GOT3 (cell line): Measurements from ENCODE around the gene AGT.
"Not testable (repeated sequence)": the region's sequence is repeated elsewhere in the genome, so short reads cannot be mapped to it uniquely, and the experiment has no call there.

Experiments used
- DNase-seq: peaks from one replicate; lab custom pipeline; 2025; ENCODE audit warnings: mixed read lengths; lab: John Stamatoyannopoulos, UW

Gene AGT

GRCh38 chr1:230707732-230708630 lies 5.9 kb downstream of the AGT start:
- DNase-seq, result no peak

GRCh38 chr1:230706887-230707731 lies 6.8 kb downstream of the AGT start:
- DNase-seq, result no peak

- no peak for DNase-seq
These were observed 7.8 kb downstream of the AGT start for GRCh38 chr1:230706020-230706699.

GRCh38 chr1:230705289-230706019 lies 8.5 kb downstream of the AGT start:
- DNase-seq, result no peak

- DNase-seq, result no peak
These were observed 9.1 kb downstream of the AGT start for GRCh38 chr1:230704830-230705229.

GRCh38 chr1:230703679-230704385 lies 10.1 kb downstream of the AGT start:
- DNase-seq, result no peak

GRCh38 chr1:230702934-230703678 lies 10.8 kb downstream of the AGT start:
- DNase-seq, result no peak

- no peak for DNase-seq
These were observed 11.8 kb downstream of the AGT start for GRCh38 chr1:230701895-230702768.

- no peak for DNase-seq
These were observed 12.5 kb downstream of the AGT start for GRCh38 chr1:230701434-230701833.

GRCh38 chr1:230700132-230700531 lies 13.8 kb downstream of the AGT start:
- DNase-seq, result no peak

- DNase-seq, result no peak
These were observed 14.2 kb downstream of the AGT start for GRCh38 chr1:230699716-230700115.

GRCh38 chr1:230698964-230699363 lies 15.0 kb downstream of the AGT start:
- not testable (repeated sequence) for DNase-seq

- DNase-seq, result no peak
These were observed 15.8 kb downstream of the AGT start for GRCh38 chr1:230698130-230698529.

GRCh38 chr1:230696722-230697437 lies 17.0 kb downstream of the AGT start:
- no peak for DNase-seq

GRCh38 chr1:230696218-230696617 lies 17.7 kb downstream of the AGT start:
- DNase-seq, result no peak

- no peak for DNase-seq
These were observed 18.9 kb downstream of the AGT start for GRCh38 chr1:230694991-230695390.

- no peak for DNase-seq
These were observed 19.5 kb downstream of the AGT start for GRCh38 chr1:230694464-230694863.

- no peak for DNase-seq
These were observed 20.1 kb downstream of the AGT start for GRCh38 chr1:230693777-230694176.

- DNase-seq, result no peak
These were observed 20.7 kb downstream of the AGT start for GRCh38 chr1:230693221-230693620.
